Karpas-422 (cell line): ENCODE measurements around the gene DUSP23. TPM values are rescaled to one million over a fixed set of nuclear protein-coding genes. Genes with fewer than 3 reads are reported as not detected.

Experiments used
- DNase-seq: peaks from one replicate; pipeline ENCODE4 v3.0.0-alpha.2; 2015
- H2AFZ ChIP-seq: fragments of 200-600 bp; sonication (generic); 2 replicates; pipeline ENCODE4 v1.6.1; 2014; ENCODE audit warnings: antibody characterized with exemption, low read length, mixed read lengths
- H3K27ac ChIP-seq: fragments of 200-600 bp; sonication (generic); 2 replicates; pipeline ENCODE4 v1.5.1; 2014; ENCODE audit warnings: mild to moderate bottlenecking, low read length, moderate library complexity
- H3K27me3 ChIP-seq: fragments of 200-600 bp; sonication (generic); 2 replicates; pipeline ENCODE4 v1.6.1; 2014; ENCODE audit warnings: low read length, mixed read lengths
- H3K36me3 ChIP-seq: fragments of 200-600 bp; sonication (generic); 2 replicates; pipeline ENCODE4 v1.6.1; 2014; ENCODE audit warnings: low read length, mixed read lengths; ENCODE audit not compliant: insufficient read depth
- H3K4me1 ChIP-seq: fragments of 200-600 bp; sonication (generic); 2 replicates; pipeline ENCODE4 v1.6.1; 2014; ENCODE audit warnings: mild to moderate bottlenecking, low read length, mixed read lengths
- H3K4me2 ChIP-seq: fragments of 200-600 bp; sonication (generic); 2 replicates; pipeline ENCODE4 v1.6.1; 2014; ENCODE audit warnings: low read length, low read depth, mild to moderate bottlenecking; ENCODE audit not compliant: poor library complexity, severe bottlenecking
- H3K4me3 ChIP-seq: fragments of 200-600 bp; sonication (generic); 2 replicates; pipeline ENCODE4 v1.5.1; 2014; ENCODE audit warnings: mild to moderate bottlenecking, antibody characterized with exemption, low read length, mixed read lengths
- H3K79me2 ChIP-seq: fragments of 200-600 bp; sonication (generic); 2 replicates; pipeline ENCODE4 v1.6.1; 2014; ENCODE audit warnings: mild to moderate bottlenecking, low read length, mixed read lengths
- H3K9ac ChIP-seq: fragments of 200-600 bp; sonication (generic); 2 replicates; pipeline ENCODE4 v1.6.0; 2014; ENCODE audit warnings: low read length
- H3K9me2 ChIP-seq: fragments of 200-600 bp; sonication (generic), shearing (Covaris generic); replicated peaks from 2 replicates; pipeline ENCODE4 v1.6.0; 2014; ENCODE audit warnings: mild to moderate bottlenecking, low read length, moderate library complexity; ENCODE audit not compliant: insufficient read depth
- H3K9me3 ChIP-seq: fragments of 300-700, 200-600 bp; sonication (generic); 2 replicates; pipeline ENCODE4 v1.6.1; 2014; ENCODE audit warnings: low read length, mixed read lengths
- H4K20me1 ChIP-seq: fragments of 200-600 bp; sonication (generic); 2 replicates; pipeline ENCODE4 v1.6.1; 2014; ENCODE audit warnings: mild to moderate bottlenecking, antibody characterized with exemption, low read length, low read depth; ENCODE audit not compliant: insufficient read depth
- total RNA-seq: library from RNA; depleted of rRNA; stranded (reverse); fragments of >200 nt; shearing (Covaris generic); gene quantifications from 2 replicates; pipeline ENCODE4 v1.2.3, GENCODE V29; 2014; ENCODE audit warnings: low replicate concordance

Gene DUSP23
- total RNA-seq, 1 experiment from 2014 or later: not detected

DNA sequence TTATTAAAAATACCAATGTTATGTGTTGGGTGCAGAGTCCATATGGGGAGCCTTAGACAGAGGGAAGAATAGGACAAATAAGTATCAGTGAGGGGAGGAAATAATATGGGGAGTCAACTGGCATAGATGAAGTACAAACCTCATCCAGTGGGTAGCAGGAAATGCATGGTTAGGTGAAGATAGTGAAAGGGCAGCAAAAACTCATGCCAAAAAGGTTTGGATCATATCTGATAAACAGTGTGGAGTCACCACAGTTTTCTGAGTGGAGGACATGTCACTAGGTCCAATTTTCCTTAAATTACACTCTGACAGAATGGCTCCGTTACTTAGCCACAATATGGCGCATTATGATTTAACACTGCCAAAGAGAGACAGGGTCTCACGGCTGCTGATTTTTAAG is 10.3 kb downstream of the DUSP23 start:
- no peak overlapping the region for H3K4me3 ChIP-seq
- H3K4me2 ChIP-seq: no peak overlapping the region
- no peaks in the 10 kb centered on the region for H3K4me1 ChIP-seq
- H3K27ac ChIP-seq: no peak overlapping the region
- H4K20me1 ChIP-seq: no peaks in the 10 kb centered on the region
- no peaks in the 10 kb centered on the region for H3K9me2 ChIP-seq
- H3K9ac ChIP-seq: no peak overlapping the region
- no peaks in the 10 kb centered on the region for H3K9me3 ChIP-seq
- H3K36me3 ChIP-seq: no peaks in the 10 kb centered on the region
- H3K27me3 ChIP-seq: no peaks in the 10 kb centered on the region
- no peaks in the 10 kb centered on the region for H3K79me2 ChIP-seq
- H2AFZ ChIP-seq: no peak overlapping the region
- no peak for DNase-seq

DNA sequence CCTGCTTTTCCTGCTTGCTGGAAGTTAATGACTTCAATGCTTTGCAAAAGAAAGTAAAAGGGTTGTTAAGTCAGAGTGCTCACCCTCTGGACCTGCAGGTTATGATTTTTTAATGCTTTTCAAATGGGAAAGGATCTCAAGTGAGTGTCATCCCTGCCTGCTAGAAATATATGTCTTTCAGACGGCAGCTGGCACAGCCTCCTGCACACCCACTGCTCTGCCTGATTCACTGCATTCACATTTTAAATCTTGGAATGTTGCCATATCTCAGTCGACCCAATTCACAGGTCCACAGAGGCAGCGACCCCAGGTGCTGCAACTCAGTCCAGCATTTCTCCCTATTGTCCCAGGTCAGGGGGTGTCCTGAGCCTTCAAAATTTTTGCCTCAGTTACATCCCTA is 10.7 kb downstream of the DUSP23 start:
- Histone ChIP-seq H2AFZ (no peak overlapping the region), H3K27me3 (no peaks in the 10 kb centered on the region), H4K20me1 (no peaks in the 10 kb centered on the region), H3K4me1 (no peaks in the 10 kb centered on the region), H3K4me2 (no peak overlapping the region), H3K79me2 (no peaks in the 10 kb centered on the region), H3K9me2 (no peaks in the 10 kb centered on the region), H3K36me3 (no peaks in the 10 kb centered on the region), H3K9me3 (no peaks in the 10 kb centered on the region), H3K4me3 (no peak overlapping the region), H3K9ac (no peak overlapping the region), H3K27ac (no peak overlapping the region)
- no peak for DNase-seq

DNA sequence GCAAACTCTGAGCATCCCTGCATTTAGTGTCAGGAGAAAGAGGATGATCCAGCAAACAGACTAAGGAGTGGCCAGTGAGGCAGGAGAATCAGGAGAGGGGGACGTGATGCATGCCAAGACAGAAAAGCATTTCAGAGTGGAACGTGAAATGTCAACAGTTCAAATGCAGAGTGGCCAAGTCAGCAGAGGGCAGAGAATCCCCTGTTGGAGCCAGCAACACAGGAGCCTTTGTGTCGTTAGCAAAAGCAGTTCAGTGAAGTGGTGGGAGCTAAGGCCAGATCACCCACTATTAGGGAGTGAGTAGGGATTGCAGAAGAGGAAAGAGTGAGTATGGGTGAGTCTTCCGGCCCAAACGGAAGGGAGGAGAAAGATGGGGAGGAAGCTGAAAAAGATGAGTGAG is 14.8 kb downstream of the DUSP23 start:
- no peaks in the 10 kb centered on the region for H3K9me2 ChIP-seq
- DNase-seq: no peak
- H2AFZ ChIP-seq: no peak overlapping the region
- no peaks in the 10 kb centered on the region for H3K36me3 ChIP-seq
- no peaks in the 10 kb centered on the region for H4K20me1 ChIP-seq
- no peaks in the 10 kb centered on the region for H3K4me1 ChIP-seq
- H3K27ac ChIP-seq: no peak overlapping the region
- no peak overlapping the region for H3K4me3 ChIP-seq
- no peaks in the 10 kb centered on the region for H3K79me2 ChIP-seq
- no peaks in the 10 kb centered on the region for H3K9me3 ChIP-seq
- no peak overlapping the region for H3K9ac ChIP-seq
- H3K4me2 ChIP-seq: no peak overlapping the region
- H3K27me3 ChIP-seq: no peaks in the 10 kb centered on the region

DNA sequence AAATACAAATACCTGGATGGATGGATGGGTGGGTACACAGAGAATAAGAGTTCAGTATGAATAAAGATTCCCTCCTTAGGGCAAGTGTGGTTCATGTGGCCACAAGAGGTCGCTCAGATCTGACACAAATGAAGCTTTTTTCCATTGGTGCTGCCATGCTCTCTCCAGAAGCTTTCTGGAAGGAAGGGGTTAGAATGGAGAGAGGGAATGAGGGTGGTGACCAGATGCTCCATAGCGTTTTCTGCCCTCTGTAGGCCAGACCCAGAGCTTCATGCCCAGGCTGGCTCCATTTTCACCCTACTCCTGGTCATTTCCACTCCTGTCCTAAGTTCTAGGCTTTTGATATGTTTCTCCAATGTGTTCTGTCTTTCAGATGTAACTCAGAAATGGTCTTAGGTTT is 18.1 kb downstream of the DUSP23 start:
- Histone ChIP-seq H3K9me3 (no peaks in the 10 kb centered on the region), H4K20me1 (no peaks in the 10 kb centered on the region), H3K79me2 (no peaks in the 10 kb centered on the region), H3K27ac (no peak overlapping the region), H3K9me2 (no peaks in the 10 kb centered on the region), H3K36me3 (no peaks in the 10 kb centered on the region), H2AFZ (no peak overlapping the region), H3K4me3 (no peak overlapping the region), H3K4me2 (no peak overlapping the region), H3K4me1 (no peaks in the 10 kb centered on the region), H3K9ac (no peak overlapping the region), H3K27me3 (no peaks in the 10 kb centered on the region)
- DNase-seq: peak; percentile 80

DNA sequence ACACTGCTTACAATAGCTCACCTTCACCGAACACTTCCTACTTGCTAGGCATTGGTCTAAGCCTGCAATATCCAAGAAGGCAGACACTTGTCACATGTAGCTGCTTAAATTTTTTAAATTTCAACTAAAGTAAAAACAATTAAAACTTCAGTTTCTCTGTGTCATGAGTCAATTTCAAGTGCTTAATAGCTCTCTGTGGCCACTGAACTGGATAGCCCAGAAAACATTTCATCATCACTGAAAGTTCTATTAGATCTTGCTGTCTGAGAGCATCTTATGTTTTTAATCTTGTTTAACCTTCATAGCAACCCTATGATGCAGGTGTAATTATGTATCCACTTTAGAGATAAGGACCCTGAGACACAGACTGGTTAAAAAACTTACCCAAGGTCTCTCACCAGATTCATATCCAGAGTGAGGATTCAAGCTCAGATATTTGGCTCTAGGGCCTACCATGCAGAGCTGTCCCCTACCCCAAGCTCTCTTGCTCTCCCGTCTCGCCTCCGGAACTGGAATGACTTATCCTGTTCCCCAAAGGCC is 18.8 kb downstream of the DUSP23 start:
- no peaks in the 10 kb centered on the region for H3K4me1 ChIP-seq
- no peaks in the 10 kb centered on the region for H3K9me3 ChIP-seq
- H2AFZ ChIP-seq: no peak overlapping the region
- H3K4me2 ChIP-seq: no peak overlapping the region
- no peak overlapping the region for H3K9ac ChIP-seq
- no peak overlapping the region for H3K4me3 ChIP-seq
- no peaks in the 10 kb centered on the region for H4K20me1 ChIP-seq
- no peaks in the 10 kb centered on the region for H3K27me3 ChIP-seq
- DNase-seq: no peak
- no peaks in the 10 kb centered on the region for H3K79me2 ChIP-seq
- H3K27ac ChIP-seq: no peak overlapping the region
- H3K9me2 ChIP-seq: no peaks in the 10 kb centered on the region
- H3K36me3 ChIP-seq: no peaks in the 10 kb centered on the region

DNA sequence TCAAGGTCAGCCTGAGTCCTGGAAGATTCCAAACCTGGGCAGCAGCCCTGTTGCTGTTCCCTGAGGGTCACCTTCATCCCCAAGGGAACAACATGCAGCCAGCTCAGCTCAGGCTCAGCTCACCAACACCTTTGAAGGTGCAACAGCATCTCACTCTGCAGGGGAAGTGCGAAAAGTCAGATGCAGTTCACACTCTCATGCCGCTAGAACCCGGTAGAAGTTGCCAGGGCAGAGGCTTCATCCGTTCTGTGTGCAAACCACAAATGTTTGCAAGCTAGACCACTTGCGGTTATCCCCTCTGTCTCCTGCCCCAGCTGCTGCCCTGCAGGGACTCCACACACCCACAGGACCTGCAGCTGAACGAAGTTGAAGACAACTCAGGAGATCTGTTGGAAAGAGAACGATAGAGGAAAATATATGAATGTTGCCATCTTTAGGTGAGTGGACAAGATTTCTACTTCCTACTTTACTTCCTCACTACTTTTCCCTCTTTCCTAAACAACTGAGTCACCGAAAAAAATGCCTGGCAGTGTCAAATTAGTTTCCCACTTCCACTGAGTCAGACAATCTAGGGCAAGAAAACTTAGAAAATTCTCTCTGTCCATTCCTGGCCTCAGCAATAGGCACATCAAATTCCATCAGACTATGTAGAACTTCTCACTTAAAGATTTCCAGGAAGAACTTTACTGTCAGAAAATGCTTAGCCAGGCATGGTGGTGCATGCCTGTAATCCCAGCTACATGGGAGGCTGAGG is 19.6 kb downstream of the DUSP23 start:
- H3K27ac ChIP-seq: no peak overlapping the region
- H3K4me2 ChIP-seq: no peak overlapping the region
- no peaks in the 10 kb centered on the region for H3K4me1 ChIP-seq
- no peaks in the 10 kb centered on the region for H3K79me2 ChIP-seq
- no peak for DNase-seq
- no peak overlapping the region for H3K9ac ChIP-seq
- no peaks in the 10 kb centered on the region for H3K27me3 ChIP-seq
- no peak overlapping the region for H2AFZ ChIP-seq
- no peaks in the 10 kb centered on the region for H3K36me3 ChIP-seq
- H4K20me1 ChIP-seq: no peaks in the 10 kb centered on the region
- H3K9me2 ChIP-seq: no peaks in the 10 kb centered on the region
- no peak overlapping the region for H3K4me3 ChIP-seq
- no peaks in the 10 kb centered on the region for H3K9me3 ChIP-seq

DNA sequence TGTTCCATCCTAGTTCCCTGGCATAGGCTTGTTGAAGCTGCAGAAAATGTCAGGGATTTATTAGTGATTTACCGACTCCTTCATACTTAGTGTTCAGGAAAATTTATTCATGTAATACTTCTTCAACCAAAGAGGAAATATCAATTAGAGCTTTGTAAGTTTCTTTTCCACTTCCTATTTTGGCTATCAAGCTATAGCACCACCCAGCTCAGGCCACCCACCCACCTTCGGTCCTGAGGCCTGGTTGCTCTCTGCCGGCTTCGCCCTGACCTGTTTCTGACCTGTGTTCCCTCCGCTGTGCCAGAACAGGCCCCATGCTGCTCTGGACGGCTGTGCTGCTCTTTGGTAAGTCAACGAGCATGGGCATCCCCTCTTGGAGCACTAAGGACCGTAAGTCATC is 21.3 kb downstream of the DUSP23 start, which contains the start of gene FCRL6:
TSS of gene FCRL6 (plus strand) at position 250 of the 400 bp plus-strand sequence. CDS start at position 315, 65 bp downstream.
- Histone ChIP-seq H3K27me3 (no peaks in the 10 kb centered on the region), H2AFZ (no peak within 1 kb of the TSS), H3K9me2 (no peaks in the 10 kb centered on the region), H3K79me2 (no peaks in the 10 kb centered on the region), H3K4me3 (no peak within 1 kb of the TSS), H3K9me3 (no peaks in the 10 kb centered on the region), H4K20me1 (no peaks in the 10 kb centered on the region), H3K4me2 (no peak within 1 kb of the TSS), H3K36me3 (no peaks in the 10 kb centered on the region), H3K4me1 (no peaks in the 10 kb centered on the region), H3K27ac (no peak within 1 kb of the TSS), H3K9ac (no peak within 1 kb of the TSS)
- DNase-seq: no peak

DNA sequence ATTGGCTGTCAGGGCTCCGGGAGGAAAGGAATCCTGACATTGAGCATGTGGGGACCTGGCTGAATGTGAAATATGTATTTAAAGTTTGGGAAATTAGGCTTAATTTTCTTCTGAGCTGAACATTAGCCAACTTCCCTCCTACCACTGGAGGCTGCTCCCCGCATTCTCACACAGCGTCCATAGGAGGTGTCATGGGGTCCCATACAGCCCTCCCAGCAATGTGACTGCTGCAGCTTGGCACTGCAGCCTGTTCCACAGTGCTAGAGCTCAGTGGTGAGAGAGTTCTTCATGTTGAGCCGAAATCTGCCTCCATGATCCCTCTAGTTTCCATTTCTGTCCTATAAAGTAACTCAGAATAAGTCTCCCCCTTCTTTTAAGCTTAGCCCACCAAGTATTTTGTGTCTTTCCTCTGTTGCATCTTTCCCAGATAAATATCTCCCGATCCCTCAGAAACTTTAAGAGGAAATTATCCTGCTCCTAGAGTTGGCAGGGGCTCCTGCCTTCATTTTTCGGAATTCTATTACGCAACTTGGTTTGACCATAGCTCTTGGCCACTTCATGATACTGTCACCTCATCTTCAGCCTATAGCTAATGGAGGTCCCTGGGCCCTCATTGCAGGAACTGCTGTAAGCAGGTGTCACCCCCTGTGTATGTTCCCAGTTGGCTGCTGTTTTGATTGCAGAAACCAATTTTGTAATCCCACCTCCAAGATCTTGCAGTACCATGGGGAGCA is 23.4 kb downstream of the DUSP23 start:
- Histone ChIP-seq H3K9ac (no peak overlapping the region), H3K9me3 (no peaks in the 10 kb centered on the region), H3K27ac (no peak overlapping the region), H2AFZ (no peak overlapping the region), H3K4me2 (no peak overlapping the region), H3K4me1 (no peaks in the 10 kb centered on the region), H3K36me3 (no peaks in the 10 kb centered on the region), H3K27me3 (no peaks in the 10 kb centered on the region), H3K79me2 (no peaks in the 10 kb centered on the region), H4K20me1 (no peaks in the 10 kb centered on the region), H3K9me2 (no peaks in the 10 kb centered on the region), H3K4me3 (no peak overlapping the region)
- DNase-seq: no peak
